Stimulated activated CD4-positive, alpha-beta T cell treated with anti-CD3 and anti-CD28 coated beads, Interleukin-4, amount 100 ng/mL, for 48 hours (primary cell): Measurements from ENCODE around the gene HPN.
A peak's percentile ranks its signal among the peaks of the same experiment; 100 is the strongest.

Experiments
- DNase-seq, 2 donors: peaks; one replicate each; pipeline ENCODE4 v3.0.0-alpha.2; 2020; ENCODE audit warnings: low read depth in 2 of 2

Gene HPN

DNA sequence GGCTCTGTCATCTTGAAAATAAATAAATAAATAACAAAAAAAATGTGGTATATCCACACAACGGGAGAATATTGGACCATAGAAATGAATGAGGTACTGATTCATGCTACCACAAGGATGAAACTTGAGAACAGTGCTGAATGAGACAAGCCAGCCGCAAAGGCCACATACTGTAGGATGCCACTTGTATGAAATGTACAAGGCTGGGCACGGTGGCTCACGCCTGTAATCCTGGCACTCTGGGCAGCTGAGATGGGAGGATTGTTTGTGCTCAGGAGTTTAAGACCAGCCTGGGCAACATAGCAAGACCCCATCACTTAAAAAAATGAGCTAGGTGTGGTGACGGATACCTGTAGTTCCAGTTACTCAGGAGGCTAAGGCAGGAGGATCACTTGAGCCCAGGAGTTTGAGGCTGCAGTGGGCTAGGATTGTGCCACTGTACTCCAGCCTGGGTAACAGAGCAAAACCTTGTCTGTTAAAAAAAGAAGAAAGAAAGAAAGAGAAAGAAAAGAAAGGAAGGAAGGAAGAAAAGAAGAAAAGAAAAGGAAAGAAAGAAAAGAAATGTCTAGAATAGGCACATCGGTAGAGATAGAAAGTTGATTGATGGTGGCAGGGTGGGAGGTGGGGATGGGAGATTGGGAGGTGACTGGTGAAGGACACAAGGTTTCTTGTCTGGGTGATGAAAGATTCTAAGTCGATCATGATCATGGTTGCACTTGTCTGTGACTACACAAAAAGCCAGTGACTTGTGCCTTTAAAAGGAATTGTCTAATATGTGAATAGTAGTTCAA is 20.3 kb downstream of the HPN start:
- DNase-seq, result no peak

GRCh38 chr19:35062942-35063341 is 21.4 kb downstream of the HPN start:
- DNase-seq, result no peak

DNA sequence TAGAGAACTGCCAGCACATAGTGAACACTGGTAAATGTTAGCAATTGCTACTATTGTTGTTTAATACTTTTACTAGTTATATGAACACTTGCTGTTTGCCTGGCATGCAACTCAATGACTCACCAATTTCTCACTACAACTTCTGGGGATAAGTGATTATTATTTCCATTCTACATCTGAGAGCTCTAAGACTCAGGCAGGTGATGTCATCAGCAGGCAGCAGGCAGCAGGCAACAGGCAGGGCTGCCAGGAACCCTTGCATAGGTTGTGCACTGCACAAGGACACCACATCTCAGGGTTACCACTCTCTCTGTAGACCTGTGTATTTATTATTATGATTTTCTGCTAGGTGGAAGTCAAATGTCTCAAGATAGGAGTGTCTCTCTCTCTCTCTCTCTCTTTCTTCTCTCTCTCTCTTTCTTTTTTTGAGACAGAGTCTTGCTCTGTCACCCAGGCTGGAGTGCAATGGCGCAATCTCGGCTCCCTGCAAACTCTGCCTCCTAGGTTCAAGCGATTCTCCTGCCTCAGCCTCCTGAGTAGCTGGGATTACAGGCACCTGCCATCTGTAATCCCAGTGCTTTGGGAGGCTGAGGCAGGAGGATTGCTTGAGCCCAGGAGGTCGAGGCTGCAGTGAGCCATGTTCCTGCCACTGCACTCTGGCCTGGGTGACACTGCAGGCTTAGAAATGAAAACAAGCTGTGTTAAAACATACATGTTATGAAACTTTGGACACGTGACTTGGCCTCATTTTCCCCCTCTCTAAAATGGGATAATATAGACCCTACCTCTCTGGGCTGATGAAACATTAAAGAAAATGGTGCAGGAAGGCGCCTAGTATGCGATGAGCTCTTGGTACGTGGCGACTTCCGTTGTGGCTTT is 22.7 kb downstream of the HPN start:
- no peak for DNase-seq

DNA sequence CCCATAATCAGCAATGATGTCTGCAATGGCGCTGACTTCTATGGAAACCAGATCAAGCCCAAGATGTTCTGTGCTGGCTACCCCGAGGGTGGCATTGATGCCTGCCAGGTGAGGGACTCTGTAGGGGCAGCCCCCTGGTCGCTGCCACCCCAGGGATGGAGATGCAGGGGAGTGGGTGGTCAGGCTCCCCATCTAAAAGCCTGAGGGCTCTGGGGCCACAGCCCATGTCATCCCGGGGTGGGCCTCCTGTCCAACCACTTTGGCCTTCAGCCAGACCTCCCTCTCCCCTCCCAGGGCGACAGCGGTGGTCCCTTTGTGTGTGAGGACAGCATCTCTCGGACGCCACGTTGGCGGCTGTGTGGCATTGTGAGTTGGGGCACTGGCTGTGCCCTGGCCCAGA is 24.1 kb downstream of the HPN start:
- DNase-seq, result no peak

- no peak for DNase-seq
These were observed 24.6 kb downstream of the HPN start for GRCh38 chr19:35066121-35066520.

DNA sequence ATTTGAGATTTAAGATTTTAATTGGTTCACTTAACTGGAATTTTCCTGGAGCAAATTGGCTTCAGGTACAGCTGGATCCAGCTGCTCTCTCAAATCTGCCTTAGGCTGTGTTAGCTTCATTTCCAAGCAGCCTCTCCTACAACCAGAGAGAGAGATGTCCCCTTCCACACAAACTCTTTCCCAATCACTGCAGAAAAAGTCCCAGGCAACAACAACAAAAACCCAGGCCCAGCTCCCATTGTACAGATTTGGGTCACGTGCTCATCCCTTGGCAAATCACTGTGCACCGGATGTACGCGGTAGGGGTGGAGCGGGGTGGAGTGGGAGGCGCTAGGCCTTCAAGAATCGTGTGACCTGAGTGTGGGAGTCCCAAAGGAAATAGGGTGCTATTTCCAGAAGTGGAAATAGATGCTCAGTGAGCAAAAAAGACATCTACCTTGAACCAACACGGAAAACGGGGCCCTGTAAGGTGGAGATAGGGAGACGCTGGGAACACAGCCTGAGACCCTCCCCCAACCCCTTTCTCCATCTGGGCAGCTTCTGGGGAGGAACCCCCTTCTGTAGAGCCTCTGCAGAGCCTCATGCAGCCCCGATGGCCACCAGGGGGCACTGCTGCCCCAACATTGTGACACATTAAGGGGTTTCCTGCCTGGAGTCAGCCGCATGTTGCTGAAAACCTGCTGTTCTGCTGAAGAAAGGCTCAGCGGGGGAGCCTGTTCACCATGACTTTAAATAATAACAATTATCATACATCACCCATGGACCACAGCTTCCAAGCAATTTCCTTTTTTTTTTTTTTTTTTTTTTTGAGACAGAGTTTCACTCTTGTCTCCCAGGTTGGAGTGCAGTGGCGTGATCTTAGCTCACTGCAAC is 25.4 kb downstream of the HPN start:
- DNase-seq, result peak; percentile 87 to 96

DNA sequence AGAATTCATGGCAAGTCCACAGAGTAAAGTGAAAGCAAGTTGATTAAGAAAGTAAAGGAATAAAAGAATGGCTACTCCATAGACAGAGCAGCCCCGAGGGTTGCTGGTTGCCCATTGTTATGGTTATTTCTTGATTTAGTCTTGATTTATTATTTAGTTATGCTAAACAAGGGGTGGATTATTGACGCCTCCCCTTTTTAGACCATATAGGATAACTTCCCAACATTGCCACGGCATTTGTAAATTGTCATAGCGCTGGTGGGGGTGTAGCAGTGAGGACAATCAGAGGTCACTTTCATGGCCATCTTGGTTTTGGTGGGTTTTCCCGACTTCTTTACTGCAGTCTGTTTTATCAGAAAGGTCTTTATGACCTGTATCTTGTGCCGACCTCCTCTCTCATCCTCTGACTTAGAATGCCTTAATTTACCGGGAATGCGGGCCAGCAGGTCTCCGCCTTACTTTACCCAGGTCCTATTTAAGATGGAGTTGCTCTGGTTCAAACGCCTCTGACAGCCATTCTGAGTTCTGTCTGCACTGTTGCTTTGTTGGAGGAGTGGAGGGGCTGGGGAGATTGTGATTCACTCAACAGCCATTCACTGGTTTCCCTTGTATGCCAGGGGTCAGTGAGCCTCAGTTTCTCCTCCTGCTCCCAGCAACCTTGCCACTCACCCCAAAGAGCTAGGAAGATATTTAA is 27.6 kb downstream of the HPN start:
- no peak for DNase-seq

- DNase-seq, result no peak
These were observed 28.2 kb downstream of the HPN start for GRCh38 chr19:35069696-35070095.

DNA sequence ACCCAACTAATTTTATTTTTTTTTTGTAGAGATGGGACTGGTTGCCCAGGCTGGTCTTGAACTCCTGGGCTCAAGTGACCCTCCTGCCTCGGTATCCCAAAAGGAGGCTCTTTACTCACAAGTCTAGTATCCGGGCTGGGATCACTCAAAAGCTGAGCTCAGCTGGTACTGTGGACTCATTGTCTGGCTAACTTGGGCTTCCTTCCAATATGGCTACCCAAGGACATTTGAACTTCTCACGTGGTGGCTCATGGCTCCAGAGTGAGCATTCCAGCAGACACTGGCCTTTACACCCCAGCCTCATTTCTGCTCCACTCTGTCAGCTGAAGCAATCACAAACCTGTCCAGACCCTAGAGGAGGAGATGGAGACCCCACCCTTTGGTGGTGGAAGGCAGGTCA is 28.9 kb downstream of the HPN start:
- DNase-seq, result no peak

DNA sequence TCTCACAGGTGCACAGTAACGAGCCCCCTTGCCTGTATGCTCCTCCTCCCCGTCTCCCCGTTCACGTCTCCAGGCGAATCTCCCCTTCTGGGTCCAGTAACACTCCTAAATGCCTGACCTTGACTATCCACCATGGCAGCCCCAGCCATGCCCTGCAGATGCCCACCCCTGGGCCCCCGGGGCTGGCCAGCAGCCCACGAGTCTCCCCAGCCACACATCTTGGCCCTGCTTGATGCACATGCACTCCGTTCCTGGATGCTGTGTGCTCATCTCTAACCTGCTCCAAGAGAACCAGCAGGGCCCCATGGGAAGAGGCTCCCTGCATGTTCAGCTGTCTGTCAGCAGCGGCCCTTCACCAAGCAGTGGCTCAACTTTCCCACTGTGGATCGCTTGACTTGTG is 32.0 kb downstream of the HPN start:
- no peak for DNase-seq

DNA sequence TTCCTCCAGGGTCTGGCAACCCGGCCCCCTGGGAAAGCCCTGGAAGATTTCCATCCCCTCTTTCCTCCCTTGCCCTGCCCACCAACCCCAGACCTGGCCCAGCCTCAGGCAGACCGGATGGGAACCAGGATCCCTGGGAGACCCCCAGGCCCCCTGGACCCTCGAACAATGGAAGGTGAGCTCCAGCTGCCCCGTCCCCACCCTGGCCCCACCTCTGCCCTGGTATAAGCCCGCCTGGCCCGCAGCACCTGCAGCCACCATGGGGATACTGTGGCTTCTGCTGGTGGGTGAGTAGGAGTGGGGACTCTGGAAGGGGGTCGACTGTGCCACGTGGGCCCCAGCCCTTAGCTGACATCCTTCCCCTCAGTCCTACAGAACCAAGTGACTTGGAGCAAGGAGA is 32.4 kb downstream of the HPN start:
- DNase-seq, result no peak

DNA sequence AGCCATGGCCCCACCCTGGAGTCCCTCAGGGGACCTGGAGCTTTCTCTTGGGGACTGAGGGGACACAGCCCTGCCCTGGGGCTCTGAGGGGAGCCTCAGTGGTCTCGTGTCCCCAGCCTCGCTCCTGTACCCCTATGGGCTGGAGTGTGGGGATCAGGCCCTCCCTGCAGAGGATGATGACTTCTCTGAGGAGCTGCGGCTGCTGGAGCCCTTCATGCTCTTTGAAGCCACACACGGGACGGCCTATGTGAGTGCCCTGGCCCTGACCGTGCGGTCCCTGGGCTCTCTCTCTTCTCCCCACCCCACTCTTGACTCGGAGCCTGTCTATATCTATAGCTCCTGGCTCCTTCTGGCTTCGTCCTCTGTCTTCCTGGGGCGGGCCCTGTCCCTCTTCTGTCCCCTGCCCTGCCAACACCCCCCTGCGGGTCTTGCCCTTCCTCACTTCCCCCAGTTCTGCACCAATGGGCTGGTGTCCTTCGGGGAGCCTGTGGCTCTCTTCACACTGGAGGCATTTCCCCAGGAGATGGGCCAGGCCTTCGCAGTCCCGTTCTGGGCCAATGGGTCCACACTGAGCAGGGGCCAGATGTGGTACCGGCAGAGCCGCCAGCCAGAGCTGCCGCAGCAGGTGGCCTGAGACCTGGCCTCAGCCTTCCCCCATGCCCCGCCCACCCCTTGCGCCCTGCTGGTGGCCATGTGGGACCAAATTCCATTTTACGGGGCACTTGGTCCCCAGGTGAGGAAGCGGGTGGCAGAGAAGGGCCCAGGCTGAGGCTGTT is 33.1 kb downstream of the HPN start:
- no peak for DNase-seq

DNA sequence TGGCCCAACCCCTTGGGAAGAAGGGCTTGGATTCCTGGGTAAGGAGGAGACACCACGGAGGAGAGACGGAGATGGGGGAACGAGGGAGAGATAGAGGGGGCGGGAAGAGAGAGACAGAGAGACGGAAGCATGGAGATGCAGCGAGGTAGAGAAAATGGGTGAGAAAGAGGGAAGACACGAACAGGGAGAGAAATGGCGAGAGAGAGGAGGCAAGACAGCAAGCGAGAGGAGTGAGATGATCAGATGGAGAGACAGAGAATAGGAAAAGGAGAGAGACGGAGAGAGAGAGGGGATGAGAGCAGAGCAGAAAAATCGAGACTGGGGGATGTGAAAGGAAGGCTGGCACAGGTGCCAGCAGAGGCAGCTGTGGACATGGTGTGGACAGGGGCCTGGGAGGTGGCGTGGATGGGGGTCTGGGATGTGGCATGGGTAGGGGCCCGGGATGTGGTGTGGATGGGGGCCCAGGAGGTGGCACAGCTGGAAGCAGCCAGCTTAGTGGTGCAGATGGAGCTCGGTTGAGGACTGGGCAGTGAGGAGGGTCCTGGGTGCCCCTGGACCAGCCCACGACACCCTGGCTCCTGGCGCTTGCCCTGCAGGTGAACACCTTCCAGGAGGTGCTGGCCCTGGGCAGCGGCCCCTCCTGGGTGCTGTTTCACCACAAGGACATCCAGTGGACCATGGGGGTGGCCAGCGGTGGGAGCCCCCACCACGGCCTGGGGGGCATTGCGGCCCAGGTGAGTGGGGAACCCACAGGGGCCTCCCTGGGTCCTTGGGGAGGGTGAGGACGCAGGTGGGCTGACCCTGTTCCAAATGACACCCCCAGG is 33.9 kb downstream of the HPN start:
- DNase-seq, result no peak

GRCh38 chr19:35076026-35076370 is 34.5 kb downstream of the HPN start:
- DNase-seq, result no peak

DNA sequence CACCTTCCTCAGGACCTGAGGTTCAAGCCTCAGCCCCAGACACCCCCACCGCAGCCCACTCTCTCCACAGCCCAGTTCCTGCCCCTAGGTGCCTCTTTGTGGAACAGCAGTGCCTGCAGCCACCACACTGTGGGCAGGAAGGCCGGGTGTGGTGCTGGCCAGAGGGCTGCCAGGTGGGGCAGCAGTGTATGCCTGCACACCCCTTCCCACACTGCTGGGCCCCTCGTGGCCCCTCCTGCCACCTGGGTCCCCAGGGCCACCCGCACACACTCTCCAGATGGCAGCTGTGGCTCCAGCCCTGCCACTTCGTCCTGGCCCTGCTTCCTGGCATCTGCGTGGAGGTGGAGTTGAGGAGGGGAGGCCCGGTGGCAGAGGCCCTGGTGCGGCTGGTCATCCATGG is 35.1 kb downstream of the HPN start:
- no peak for DNase-seq

GRCh38 chr19:35077411-35078223 is 36.1 kb downstream of the HPN start:
- DNase-seq, result no peak

DNA sequence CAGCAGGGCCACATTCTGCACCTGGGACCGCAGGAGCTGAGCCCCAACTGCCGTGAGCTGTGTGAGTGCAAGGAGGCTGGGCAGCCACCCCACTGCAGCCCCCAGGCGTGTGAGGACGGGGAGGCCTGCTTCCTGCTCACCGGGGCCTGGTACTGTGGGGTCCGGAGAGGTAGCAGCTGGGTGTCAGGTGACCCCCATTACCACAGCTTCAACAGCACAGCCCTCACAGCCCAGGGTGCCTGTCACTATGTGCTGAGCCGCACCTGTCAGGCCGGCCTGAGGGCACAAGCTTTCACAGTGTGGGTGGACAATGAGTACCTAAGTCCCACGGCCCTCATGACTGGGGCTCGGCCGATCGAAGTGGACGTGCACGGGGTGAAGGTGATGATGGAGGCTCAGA is 38.3 kb downstream of the HPN start:
- DNase-seq, result no peak

DNA sequence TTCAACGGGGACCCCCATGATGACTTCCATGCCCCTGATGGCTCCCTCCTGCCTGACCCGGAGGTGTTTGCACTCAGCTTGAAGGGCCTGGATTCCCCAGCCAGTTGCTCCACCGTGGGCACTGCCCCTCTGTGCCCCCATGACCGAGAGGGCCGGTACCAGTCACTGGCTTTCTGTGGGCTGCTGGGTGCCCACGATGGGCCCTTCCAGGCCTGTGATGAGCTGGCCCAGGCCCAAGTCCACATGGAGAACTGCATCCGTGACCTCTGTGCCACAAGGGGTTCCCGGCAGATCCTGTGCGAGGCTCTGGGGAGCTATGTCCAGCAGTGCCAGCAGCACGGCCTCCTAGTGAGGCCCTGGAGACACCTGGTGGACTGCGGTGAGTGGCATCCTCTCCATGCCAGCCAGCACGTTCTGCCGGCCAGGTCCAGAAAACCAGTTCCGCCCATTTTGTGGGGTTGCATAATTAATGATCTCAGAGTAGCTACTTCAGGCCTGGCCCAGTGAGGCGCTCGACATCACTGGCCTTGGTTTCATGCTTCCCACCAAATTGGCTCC is 39.2 kb downstream of the HPN start:
- DNase-seq, result no peak

DNA sequence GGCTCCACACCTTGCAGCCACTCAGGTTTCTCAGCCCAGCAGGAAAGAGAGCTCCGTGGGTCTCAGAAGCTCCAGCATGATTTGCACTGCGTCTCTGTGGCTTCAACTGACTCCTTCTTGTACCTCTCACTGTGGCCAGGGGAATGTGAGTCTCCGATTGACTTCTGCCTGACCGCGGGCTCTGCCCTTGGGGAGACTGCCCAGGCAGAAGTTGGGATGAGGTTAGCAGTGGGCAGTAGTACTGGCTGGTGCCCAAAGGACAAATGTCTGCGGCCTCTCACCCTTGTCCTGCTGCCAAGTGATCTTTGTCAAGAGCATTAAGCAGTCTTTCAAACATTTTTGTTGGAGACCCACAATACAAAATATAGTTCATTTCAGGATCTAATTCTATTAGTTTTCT is 39.7 kb downstream of the HPN start:
- DNase-seq, result no peak
